SK-N-SH (cell line): ENCODE results near the gene OR4E1. TPM values are rescaled to one million over a fixed set of nuclear protein-coding genes. Genes with fewer than 3 reads are reported as not detected.
"Not testable (repeated sequence)": the region's sequence is repeated elsewhere in the genome, so short reads cannot be mapped to it uniquely, and the experiment has no call there.

Experiments
- CTCF ChIA-PET: fragments of 300-600, 350-600 bp; formaldehyde crosslinking; extraction: SDS; loops from one replicate; lab custom pipeline; 2021; lab: Yijun Ruan, JAX
- POLR2A ChIA-PET: fragments of 350-600 bp; sonication (Branson Sonifier 250); formaldehyde crosslinking; extraction: SDS; loops from one replicate; lab custom pipeline; 2020; ENCODE audit warnings: antibody characterized with exemption, inconsistent platforms; lab: Yijun Ruan, JAX
- DNase-seq: peaks from one replicate; pipeline ENCODE4 v3.0.0; 2012
- H2AFZ ChIP-seq: fragments of 200-600 bp; sonication (generic); 2 replicates; pipeline ENCODE4 v1.8.1; 2016; ENCODE audit warnings: antibody characterized with exemption, mild to moderate bottlenecking, low read depth
- H3F3A ChIP-seq: fragments of 200-600 bp; sonication (generic); replicated peaks from 2 replicates; pipeline ENCODE3; 2016; ENCODE audit warnings: antibody characterized with exemption, mild to moderate bottlenecking; ENCODE audit not compliant: insufficient read depth
- H3K27ac ChIP-seq, 2 experiments: fragments of 200-500 bp in 1 of 2; fragments of 200-600 bp in 1 of 2; sonication (Bioruptor generic) in 1 of 2; sonication (generic), shearing (Covaris generic) in 1 of 2; 2 replicates each; pipeline versions ENCODE4 v1.5.1 to v1.6.1; 2014 to 2016; ENCODE audit warnings: low read depth in 2 of 2, inconsistent platforms in 1 of 2, low read length in 1 of 2, mild to moderate bottlenecking in 1 of 2, mixed read lengths in 1 of 2
- H3K27me3 ChIP-seq: fragments of 200-600 bp; sonication (generic), shearing (Covaris generic); 2 replicates; pipeline ENCODE4 v1.6.1; 2016; ENCODE audit warnings: mixed run types; ENCODE audit not compliant: insufficient read depth
- H3K36me3 ChIP-seq, 2 experiments: fragments of 200-500 bp in 1 of 2; fragments of 200-600 bp in 1 of 2; sonication (Bioruptor generic) in 1 of 2; sonication (generic) in 1 of 2; replicated peaks in 1 of 2; 2 replicates each; pipeline versions ENCODE3 to v1.5.1; 2014 to 2016; ENCODE audit warnings: low read length in 1 of 2, mild to moderate bottlenecking in 1 of 2; ENCODE audit not compliant: insufficient read depth in 2 of 2, control insufficient read depth in 1 of 2
- H3K4me1 ChIP-seq, 2 experiments: fragments of 200-500 bp in 1 of 2; fragments of 200-600 bp in 1 of 2; sonication (Bioruptor generic) in 1 of 2; sonication (generic), shearing (Covaris generic) in 1 of 2; 2 replicates each; pipeline versions ENCODE4 v1.5.1 to v1.6.1; 2014 to 2016; ENCODE audit warnings: low read depth in 1 of 2, low read length in 1 of 2, mixed run types in 1 of 2; ENCODE audit not compliant: insufficient read depth in 2 of 2, control insufficient read depth in 1 of 2
- H3K4me2 ChIP-seq: fragments of 200-600 bp; sonication (generic), shearing (Covaris generic); 2 replicates; pipeline ENCODE4 v1.6.1; 2017; ENCODE audit warnings: mixed run types
- H3K4me3 ChIP-seq, 2 experiments: fragments of 200-500 bp in 1 of 2; fragments of 200-600 bp in 1 of 2; sonication (Bioruptor generic) in 1 of 2; sonication (generic), shearing (Covaris generic) in 1 of 2; 2 replicates each; pipeline versions ENCODE4 v1.5.1 to v1.8.1; 2014 to 2016; ENCODE audit warnings: low read depth in 2 of 2, inconsistent platforms in 1 of 2, low read length in 1 of 2, mild to moderate bottlenecking in 1 of 2, mixed read lengths in 1 of 2, moderate library complexity in 1 of 2
- H3K79me2 ChIP-seq: fragments of 200-600 bp; sonication (generic); 2 replicates; pipeline ENCODE4 v1.8.1; 2017; ENCODE audit warnings: mild to moderate bottlenecking; ENCODE audit not compliant: insufficient read depth
- H3K9ac ChIP-seq: fragments of 200-600 bp; sonication (generic); 2 replicates; pipeline ENCODE4 v1.6.1; 2017; ENCODE audit warnings: mixed run types
- H3K9me2 ChIP-seq: fragments of 200-600 bp; sonication (generic); 2 replicates; pipeline ENCODE4 v1.6.1; 2017; ENCODE audit warnings: mixed run types
- H3K9me3 ChIP-seq: fragments of 200-600 bp; sonication (generic); 2 replicates; pipeline ENCODE4 v1.6.1; 2017; ENCODE audit warnings: mixed run types, mild to moderate bottlenecking, moderate library complexity
- H4K20me1 ChIP-seq: fragments of 200-600 bp; sonication (generic); 2 replicates; pipeline ENCODE4 v1.6.1; 2017; ENCODE audit warnings: mild to moderate bottlenecking, mixed run types; ENCODE audit not compliant: insufficient read depth
- EZH2phosphoT487 ChIP-seq: fragments of 200-600 bp; sonication (generic); IDR thresholded peaks from 2 replicates; pipeline ENCODE4 v1.6.1; 2017; ENCODE audit warnings: low read depth, mixed run types, mild to moderate bottlenecking, antibody characterized with exemption, moderate library complexity, borderline replicate concordance
- MAX ChIP-seq: IDR thresholded peaks from 2 replicates; pipeline ENCODE4 v1.4.0; 2012; ENCODE audit warnings: low read depth
- MEF2A ChIP-seq: IDR thresholded peaks from 2 replicates; pipeline ENCODE4 v1.4.0; 2012; ENCODE audit warnings: low read depth, borderline replicate concordance
- MXI1 ChIP-seq: IDR thresholded peaks from 2 replicates; pipeline ENCODE4 v1.6.1; 2012; ENCODE audit warnings: mild to moderate bottlenecking, low read depth, low read length, improper control_type of control experiment
- PBX3 ChIP-seq: IDR thresholded peaks from 2 replicates; pipeline ENCODE4; 2012
- RXRA ChIP-seq: IDR thresholded peaks from 2 replicates; pipeline ENCODE4 v1.4.0; 2012; ENCODE audit warnings: low read depth, mild to moderate bottlenecking, borderline replicate concordance
- SMC3 ChIP-seq: IDR thresholded peaks from 2 replicates; pipeline ENCODE4 v1.6.1; 2012; ENCODE audit warnings: low read depth, low read length, improper control_type of control experiment
- WGBS: methylation state at CpG from one replicate; pipeline ENCODE4 v1.1.6; 2017; ENCODE audit warnings: low lambda C conversion rate; 5-methylcytosine and 5-hydroxymethylcytosine counted together
- polyA plus RNA-seq, 3 experiments: library from polyadenylated mRNA; depleted of rRNA; stranded (reverse); fragments of >200 nt; gene quantifications; 2 replicates each; pipeline ENCODE4 v1.2.3, GENCODE V29; 2012

OR4E1 gene
- polyA plus RNA-seq, 1 of the 3 experiments (the other 2 are of a cell fraction) = not detected

GRCh38 chr14:21699551-21699950 is 25.9 kb upstream of the OR4E1 start:
- POLR2A ChIA-PET = no interaction called here
- H3K4me2 ChIP-seq = no peak overlapping the region
- H3K9ac ChIP-seq = no peak overlapping the region
- no peak for DNase-seq
- TF ChIP-seq RXRA (no peak), MXI1 (no peak), PBX3 (no peak), MAX (no peak), SMC3 (no peak), EZH2phosphoT487 (no peak), MEF2A (no peak)
- H3K36me3 ChIP-seq = no peaks in the 10 kb centered on the region
- 4% methylated on average over 2 of the region's 2 CpGs for WGBS
- no peak overlapping the region for H2AFZ ChIP-seq
- H3K27me3 ChIP-seq = peaks cover 9% of the 10 kb centered on the region; the same call in 1 of the 2 replicates
- CTCF ChIA-PET = interaction anchor here (4.0 kb wide), 1 partner anchor 12 kb away, joined by 30 read pairs; no protein-coding TSS in a partner anchor
- H3K9me3 ChIP-seq = no peaks in the 10 kb centered on the region
- no peaks in the 10 kb centered on the region for H3K9me2 ChIP-seq
- no peaks in the 10 kb centered on the region for H4K20me1 ChIP-seq
- no peak overlapping the region for H3K27ac ChIP-seq
- H3K4me1 ChIP-seq = no peaks in the 10 kb centered on the region
- no peaks in the 10 kb centered on the region for H3K79me2 ChIP-seq
- no peaks in the 10 kb centered on the region for H3F3A ChIP-seq
- H3K4me3 ChIP-seq = no peak overlapping the region

GRCh38 chr14:21698538-21698937 is 24.9 kb upstream of the OR4E1 start:
- H3K9me3 ChIP-seq, CTCF ChIA-PET, H3K4me3 ChIP-seq, H2AFZ ChIP-seq, POLR2A ChIA-PET, H3K27me3 ChIP-seq, H3F3A ChIP-seq, H3K4me1 ChIP-seq, H3K9ac ChIP-seq, DNase-seq, H3K79me2 ChIP-seq, H3K36me3 ChIP-seq, H4K20me1 ChIP-seq, H3K4me2 ChIP-seq, H3K27ac ChIP-seq, H3K9me2 ChIP-seq: not testable (repeated sequence)
- WGBS = 0% methylated on average over 3 of the region's 3 CpGs

GRCh38 chr14:21697662-21698061 is 24.0 kb upstream of the OR4E1 start:
- DNase-seq, H3K27ac ChIP-seq, H3K27me3 ChIP-seq, H4K20me1 ChIP-seq, H3K9me2 ChIP-seq, POLR2A ChIA-PET, CTCF ChIA-PET, H3F3A ChIP-seq, H3K79me2 ChIP-seq, H3K36me3 ChIP-seq, H3K4me1 ChIP-seq, H3K4me2 ChIP-seq, H2AFZ ChIP-seq, H3K9ac ChIP-seq, H3K9me3 ChIP-seq, H3K4me3 ChIP-seq: not testable (repeated sequence)
- WGBS = 15% methylated on average over 18 of the region's 33 CpGs
